ENCODE results near the gene CLDN6.

- TF ChIP-seq CTCF (IDR thresholded peaks at IDR 0.05): no peak
- TF ChIP-seq POLR2A (IDR thresholded peaks at IDR 0.05): no peak
Observed at GRCh38 chr16:3045758-3046640, 28.0 kb upstream of the CLDN6 start, which contains the start of gene MMP25.

All from thyroid gland (tissue), 4 donors.